DND-41 (cell line): ENCODE measurements around the gene ITPR1.

Experiments
- CTCF ChIP-seq: IDR thresholded peaks from 2 replicates; pipeline ENCODE4 v1.5.1; 2012; ENCODE audit warnings: borderline replicate concordance, low read length, moderate library complexity, mild to moderate bottlenecking; ENCODE audit not compliant: poor library complexity, severe bottlenecking; ENCODE audit errors: extremely low read depth
- EZH2 ChIP-seq: IDR thresholded peaks from 3 replicates; pipeline ENCODE4 v1.6.1; 2012; ENCODE audit warnings: borderline replicate concordance, low read depth, mild to moderate bottlenecking, moderate library complexity, low read length, inconsistent platforms; ENCODE audit not compliant: severe bottlenecking

DNA sequence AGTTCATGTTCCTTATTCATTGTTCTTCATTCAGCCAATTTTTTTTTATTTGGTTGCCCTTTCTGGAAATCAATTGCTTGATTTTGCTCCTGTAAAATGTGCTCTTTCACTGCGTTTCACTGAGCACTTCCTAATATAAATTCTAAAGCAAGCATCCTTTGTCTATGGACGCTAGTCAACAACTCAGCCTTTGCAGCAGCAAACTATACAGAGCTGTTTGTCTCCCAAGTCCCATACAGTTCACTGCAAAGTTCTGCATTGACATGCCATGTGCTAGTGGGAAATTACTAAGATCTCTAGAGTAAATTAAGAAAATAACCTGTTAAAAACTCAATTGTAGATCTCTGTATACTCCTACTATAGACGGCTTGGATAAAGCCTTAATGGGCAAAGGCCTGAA, 356.0 kb downstream of the ITPR1 start:
- no peak for TF ChIP-seq CTCF
- no peak for TF ChIP-seq EZH2
